Activated naive CD8-positive, alpha-beta T cell (primary cell): ENCODE data around the gene ISOC1.

ENCODE experiments used
- H3K27ac Mint-ChIP-seq: one replicate; pipeline ENCODE4 v1.8.0; 2021; ENCODE audit warnings: mixed read lengths
- H3K27me3 Mint-ChIP-seq: one replicate; pipeline ENCODE4 v1.8.0; 2021; ENCODE audit warnings: mixed read lengths
- H3K36me3 Mint-ChIP-seq: one replicate; pipeline ENCODE4 v1.8.0; 2021; ENCODE audit warnings: mixed read lengths
- H3K4me1 Mint-ChIP-seq: one replicate; pipeline ENCODE4 v1.8.0; 2021; ENCODE audit warnings: low read depth, mixed read lengths
- H3K4me3 Mint-ChIP-seq: one replicate; pipeline ENCODE4 v1.8.0; 2021; ENCODE audit warnings: mild to moderate bottlenecking, mixed read lengths
- H3K9me3 Mint-ChIP-seq: one replicate; pipeline ENCODE4 v1.8.0; 2021; ENCODE audit warnings: low read depth, mixed read lengths

The ISOC1 gene

DNA sequence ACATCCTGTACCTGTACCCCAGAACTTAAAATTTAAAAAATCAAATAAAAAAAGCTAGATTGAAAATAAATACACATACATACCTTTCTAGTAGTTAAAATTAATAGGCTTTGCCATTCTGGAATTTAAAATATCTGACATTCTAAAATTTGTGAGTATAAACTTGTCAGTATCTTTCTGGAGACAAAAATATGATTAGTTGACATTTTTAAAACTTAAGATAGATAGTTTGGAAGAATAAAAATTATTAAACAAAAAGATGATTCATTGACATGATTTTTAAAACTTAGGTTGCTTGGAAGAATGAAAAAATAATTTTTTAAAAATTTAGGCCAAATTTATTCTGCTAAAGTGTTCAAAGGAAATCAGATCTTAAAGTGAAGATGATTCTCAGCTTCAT, 43.1 kb downstream of the ISOC1 start:
- Mint-ChIP-seq H3K4me3 (no peak overlapping the region), H3K36me3 (peaks cover 5% of the 10 kb centered on the region), H3K4me1 (no peaks in the 10 kb centered on the region), H3K27me3 (no peaks in the 10 kb centered on the region), H3K9me3 (no peaks in the 10 kb centered on the region), H3K27ac (no peak overlapping the region)

DNA sequence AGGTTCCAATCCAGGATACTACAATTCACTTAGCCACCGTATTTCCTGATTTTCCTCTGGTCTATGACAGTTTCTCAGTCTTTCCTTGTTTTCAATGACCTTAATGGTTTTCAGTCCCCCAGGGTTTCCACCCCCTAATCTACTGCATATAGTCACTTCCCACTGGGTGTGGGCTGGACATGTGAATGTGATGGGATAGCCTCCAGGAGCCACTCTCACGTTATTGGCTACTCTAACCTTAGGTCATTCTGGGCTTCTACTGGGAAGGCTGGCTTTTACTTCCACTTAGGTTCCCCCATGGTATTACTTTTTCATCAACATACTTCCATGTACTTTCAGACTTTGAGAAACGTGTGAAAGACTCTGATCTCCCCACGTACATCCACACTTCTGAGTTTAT, 46.5 kb downstream of the ISOC1 start:
- Mint-ChIP-seq H3K27ac (no peak overlapping the region), H3K4me3 (no peak overlapping the region), H3K4me1 (no peaks in the 10 kb centered on the region), H3K9me3 (no peaks in the 10 kb centered on the region), H3K36me3 (peaks cover 9% of the 10 kb centered on the region), H3K27me3 (no peaks in the 10 kb centered on the region)

DNA sequence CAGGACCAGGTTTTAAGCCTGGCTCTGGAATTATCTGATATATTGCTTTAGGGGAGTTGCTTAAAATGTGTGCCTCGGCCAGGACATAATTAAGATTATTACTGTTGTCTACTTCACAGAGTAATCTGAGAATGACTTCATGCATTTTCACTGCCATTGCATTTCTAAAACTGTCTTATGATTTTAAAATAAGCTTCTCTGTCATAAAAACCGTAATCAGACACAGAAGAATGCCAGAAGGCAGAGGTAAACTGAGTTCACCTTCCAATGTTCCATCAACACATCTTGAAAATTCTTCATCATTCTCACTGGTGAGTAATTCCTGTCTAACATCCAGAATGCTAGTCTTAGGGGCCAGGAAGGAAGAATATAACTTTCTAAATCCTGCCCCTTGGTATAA, 47.1 kb downstream of the ISOC1 start:
- no peaks in the 10 kb centered on the region for H3K27me3 Mint-ChIP-seq
- H3K36me3 Mint-ChIP-seq, result peaks cover 9% of the 10 kb centered on the region
- no peaks in the 10 kb centered on the region for H3K4me1 Mint-ChIP-seq
- no peaks in the 10 kb centered on the region for H3K9me3 Mint-ChIP-seq
- H3K27ac Mint-ChIP-seq, result no peak overlapping the region
- H3K4me3 Mint-ChIP-seq, result no peak overlapping the region

DNA sequence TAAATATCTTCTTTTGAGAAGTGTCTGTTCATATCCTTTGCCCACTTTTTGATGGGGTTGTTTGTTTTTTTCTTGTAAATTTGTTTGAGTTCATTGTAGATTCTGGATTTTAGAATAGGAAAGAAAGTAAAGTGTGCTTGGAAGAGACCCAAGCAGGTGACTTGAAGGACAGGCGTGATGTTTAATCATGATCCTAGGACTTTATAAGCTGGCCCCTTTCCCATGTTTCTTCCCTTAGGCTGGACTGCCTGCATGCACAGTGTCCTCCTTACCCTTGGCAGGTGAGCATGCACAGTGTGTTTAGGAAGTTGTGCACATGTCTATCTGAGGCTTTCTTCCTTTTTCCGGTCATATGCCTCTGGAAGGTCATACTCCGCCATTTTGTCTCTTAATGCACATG, 61.3 kb downstream of the ISOC1 start:
- no peak overlapping the region for H3K27ac Mint-ChIP-seq
- no peaks in the 10 kb centered on the region for H3K4me1 Mint-ChIP-seq
- H3K4me3 Mint-ChIP-seq, result no peak overlapping the region
- H3K9me3 Mint-ChIP-seq, result peaks cover 12% of the 10 kb centered on the region
- no peaks in the 10 kb centered on the region for H3K27me3 Mint-ChIP-seq
- H3K36me3 Mint-ChIP-seq, result peaks cover 11% of the 10 kb centered on the region

DNA sequence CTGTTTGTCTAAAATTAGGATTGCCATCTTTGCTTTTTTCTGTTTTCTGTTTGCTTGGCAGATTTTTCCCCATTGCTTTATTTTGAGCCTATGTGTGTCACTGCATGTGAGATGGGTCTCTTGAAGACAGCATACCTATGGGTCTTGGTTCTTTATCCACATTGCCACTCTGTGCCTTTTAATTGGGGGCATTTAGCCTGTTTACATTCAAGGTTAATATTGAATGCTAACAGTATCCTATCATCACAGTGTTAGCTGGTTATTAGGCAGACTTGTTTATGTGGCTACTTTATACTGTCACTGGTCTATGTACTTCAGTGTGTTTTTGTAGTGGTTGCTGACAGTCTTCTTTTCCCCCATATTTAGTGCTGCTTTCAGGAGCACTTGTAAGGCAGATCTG, 67.3 kb downstream of the ISOC1 start:
- Mint-ChIP-seq H3K4me3 (no peak overlapping the region), H3K36me3 (peaks cover 28% of the 10 kb centered on the region), H3K9me3 (peaks cover 31% of the 10 kb centered on the region), H3K27me3 (no peaks in the 10 kb centered on the region), H3K27ac (no peak overlapping the region), H3K4me1 (no peaks in the 10 kb centered on the region)
